Activated CD4-positive, alpha-beta T cell treated with anti-CD3 and anti-CD28 coated beads for 4 hours (primary cell): Measurements from ENCODE around the gene ENDOV.
"Not testable (repeated sequence)": the region's sequence is repeated elsewhere in the genome, so short reads cannot be mapped to it uniquely, and the experiment has no call there.

ENCODE experiments used
- DNase-seq, 2 donors: peaks; one replicate each; pipeline ENCODE4 v3.0.0-alpha.2; 2020

Gene ENDOV

GRCh38 chr17:80389011-80389995, 25.7 kb upstream of the ENDOV start:
- DNase-seq = no peak

- DNase-seq = no peak
Measured at GRCh38 chr17:80393241-80393890, 21.6 kb upstream of the ENDOV start.

DNA sequence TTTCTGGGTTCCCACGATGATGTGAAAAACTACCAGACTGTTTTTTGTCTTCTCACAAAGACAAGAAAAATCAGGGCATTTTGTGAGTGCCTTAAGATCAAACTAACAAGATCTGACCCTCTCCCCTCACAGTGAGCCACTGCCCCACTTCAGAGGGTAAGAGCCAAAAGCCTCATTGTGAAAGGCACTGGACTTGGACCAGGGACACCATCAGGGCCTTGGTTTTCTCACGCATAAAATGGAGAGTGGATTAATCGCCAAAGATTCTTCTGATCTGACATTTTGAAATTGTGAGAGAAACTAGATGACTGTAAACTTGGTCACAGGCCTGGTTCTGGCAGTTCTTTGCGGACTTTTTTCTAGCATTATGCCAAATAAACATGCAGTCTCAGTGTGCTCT, 21.0 kb upstream of the ENDOV start:
- DNase-seq = no peak

DNA sequence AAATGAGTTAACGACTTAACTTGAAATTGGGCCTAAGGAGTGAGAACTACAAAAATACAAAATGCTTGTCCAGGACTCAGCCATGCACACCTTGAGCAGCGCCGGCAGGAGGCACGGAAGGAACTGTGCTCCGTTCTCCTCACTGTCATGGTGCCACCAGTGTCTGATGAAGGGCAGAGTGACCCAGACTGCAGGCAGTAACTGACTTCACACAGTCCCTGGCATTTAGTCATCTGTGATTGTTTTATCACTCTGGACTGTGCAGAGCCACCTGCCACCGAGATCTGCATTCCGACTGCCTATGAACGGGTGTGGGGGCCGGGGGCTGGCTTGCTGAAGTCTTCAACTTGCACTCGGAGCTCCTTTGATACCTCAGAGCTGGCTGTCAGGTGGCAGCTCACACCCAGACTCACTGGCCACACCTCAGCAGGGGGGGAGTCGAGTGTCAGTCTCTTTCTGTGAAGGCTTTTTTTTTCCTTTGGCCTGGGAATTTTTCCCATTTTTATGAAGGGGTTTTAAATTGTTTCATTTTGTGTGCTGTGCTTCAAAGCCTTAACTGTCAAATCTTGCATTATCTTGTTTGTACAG, 20.2 kb upstream of the ENDOV start:
- no peak for DNase-seq

GRCh38 chr17:80395402-80396151, 19.4 kb upstream of the ENDOV start:
- no peak for DNase-seq

DNA sequence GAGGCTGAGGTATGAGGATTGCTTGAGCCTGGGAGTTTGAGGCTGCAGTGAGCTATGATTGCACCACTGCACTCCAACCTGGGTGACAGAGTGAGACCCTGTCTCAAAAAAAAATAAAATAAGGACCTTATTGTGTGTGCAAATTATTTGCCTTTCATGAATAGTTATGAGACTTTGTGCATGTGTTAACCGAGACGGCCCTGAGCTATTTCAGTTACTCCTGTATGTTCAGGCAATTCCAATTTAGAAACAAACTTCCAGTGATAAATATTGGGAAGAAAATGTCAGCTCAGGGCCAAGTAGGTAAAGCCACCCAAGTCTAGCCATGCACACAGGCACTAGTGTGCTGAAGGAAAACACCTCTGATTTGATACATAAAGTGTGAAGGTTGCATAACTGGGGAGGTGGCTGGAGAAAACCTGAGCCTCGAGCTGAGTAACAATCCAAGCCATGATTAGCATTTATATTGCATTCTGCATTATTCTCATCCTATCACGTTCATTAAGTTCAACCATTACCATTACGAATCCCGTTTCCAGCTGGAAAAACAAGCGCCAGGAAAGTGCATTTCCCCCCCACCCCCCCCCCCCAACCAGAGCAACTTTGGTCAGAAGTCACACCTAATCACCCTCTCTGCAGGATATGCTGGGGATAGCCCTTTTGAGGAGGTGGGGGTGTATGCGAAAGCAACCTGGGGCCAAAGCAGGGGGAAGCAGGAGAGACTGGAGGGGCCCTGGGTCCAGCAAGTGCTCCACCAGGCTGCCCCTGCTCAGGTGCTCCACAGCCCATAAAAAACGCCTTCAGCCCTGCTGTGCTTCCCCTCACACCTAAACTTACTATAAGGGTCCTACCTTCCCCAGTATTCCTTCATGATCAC, 18.6 kb upstream of the ENDOV start:
- no peak for DNase-seq

GRCh38 chr17:80397034-80397387, 18.0 kb upstream of the ENDOV start:
- DNase-seq = no peak

- DNase-seq = no peak
Measured at GRCh38 chr17:80397686-80398085, 17.3 kb upstream of the ENDOV start.

DNA sequence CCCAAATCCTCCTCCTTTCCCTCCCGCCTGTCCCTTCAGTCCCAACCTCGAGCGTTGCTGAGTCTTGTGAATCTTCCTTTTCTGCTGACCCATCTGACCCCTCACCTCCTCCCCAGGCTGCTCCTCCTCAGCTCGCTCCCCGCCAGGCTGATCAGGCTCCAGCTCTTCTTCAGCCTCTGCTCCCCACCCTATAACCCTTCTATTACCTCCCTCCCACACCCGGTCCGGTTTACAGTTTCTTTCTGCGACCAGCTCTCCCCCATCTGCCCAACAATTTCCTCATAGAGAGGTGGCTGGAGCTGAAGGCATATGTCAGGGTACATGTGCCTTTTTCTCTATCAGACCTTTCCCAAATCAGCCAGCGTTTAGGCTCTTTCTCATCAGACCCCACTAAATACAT, 13.9 kb upstream of the ENDOV start:
- not testable (repeated sequence) for DNase-seq

DNA sequence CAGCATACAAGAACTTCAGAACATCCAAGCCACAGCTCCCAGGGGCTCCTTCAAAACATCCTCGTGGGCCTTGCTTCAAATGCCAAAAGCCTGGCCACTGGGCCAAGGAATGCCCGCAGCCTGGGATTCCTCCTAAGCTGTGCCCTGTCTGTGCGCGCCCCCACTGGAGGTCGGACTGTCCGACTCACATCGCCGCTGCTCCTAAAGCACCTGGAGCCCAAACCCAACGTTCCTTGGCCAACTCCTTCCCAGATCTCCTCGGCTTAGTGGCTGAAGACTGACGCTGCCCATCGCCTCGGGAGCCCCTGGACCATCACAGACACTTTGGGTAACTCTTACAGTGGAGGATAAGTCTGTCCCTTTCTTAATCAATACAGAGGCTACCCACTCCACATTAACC, 12.9 kb upstream of the ENDOV start:
- DNase-seq = not testable (repeated sequence)

DNA sequence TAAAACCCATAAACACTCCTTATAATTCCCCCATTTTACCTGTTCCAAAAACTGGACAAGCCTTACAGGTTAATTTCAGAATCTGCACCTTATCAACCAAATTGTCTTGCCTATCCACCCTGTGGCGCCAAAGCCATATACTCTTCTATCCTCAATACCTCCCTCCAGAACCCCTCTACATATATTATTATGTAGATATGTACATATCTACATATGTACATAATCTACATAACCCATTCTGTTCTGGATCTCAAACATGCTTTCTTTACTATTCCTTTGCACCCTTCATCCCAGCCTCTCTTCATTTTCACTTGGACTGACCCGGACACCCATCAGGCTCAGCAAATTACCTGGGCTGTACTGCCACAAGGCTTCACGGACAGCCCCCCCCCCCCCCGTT, 12.0 kb upstream of the ENDOV start:
- no peak for DNase-seq

GRCh38 chr17:80406146-80406545, 8.8 kb upstream of the ENDOV start:
- DNase-seq = no peak

GRCh38 chr17:80407917-80408316, 7.0 kb upstream of the ENDOV start:
- not testable (repeated sequence) for DNase-seq

GRCh38 chr17:80408872-80409271, 6.1 kb upstream of the ENDOV start:
- no peak for DNase-seq

DNA sequence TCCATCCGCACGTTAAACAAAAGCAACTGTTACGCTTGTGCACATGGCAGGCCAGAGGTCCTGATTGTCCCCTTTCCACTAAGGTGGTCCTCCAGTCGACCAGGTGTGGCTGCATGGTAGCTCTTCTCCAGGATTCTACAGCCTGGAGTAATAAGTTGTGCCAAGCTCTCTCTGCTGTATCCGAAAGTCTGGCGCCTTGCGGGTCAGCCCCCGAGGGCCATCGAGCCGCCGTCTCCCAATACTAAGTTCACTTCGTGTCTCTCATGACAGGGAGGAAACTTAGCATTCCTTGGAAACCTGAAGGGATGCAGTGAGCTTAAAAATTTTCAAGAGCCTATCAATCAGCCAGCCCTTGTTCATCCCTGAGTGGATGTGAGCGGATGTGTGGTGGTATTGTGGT, 5.3 kb upstream of the ENDOV start:
- no peak for DNase-seq

DNA sequence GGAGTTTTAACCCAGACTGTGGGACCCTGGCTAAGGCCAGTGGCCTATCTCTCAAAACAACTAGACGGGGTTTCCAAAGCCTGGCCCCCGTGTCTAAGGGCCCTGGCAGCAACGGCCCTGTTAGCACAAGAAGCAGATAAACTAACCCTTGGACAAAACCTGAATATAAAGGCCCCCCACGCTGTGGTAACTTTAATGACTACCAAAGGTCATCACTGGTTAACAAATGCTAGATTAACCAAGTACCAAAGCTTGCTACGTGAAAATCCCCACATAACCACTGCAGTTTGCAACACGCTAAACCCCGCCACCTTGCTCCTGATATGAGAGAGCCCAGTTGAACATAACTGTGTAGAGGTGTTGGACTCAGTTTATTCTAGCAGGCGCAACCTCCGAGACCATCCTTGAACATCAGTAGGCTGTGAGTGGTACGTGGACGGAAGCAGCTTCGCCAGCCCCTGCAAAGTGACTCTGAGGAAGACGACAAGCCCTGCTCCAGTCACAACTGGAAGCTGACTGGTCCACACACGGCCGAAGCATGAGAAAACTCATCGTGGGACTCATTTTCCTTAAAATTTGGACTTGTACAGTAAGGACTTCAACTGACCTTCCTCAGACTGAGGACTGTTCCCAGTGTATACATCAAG, 4.4 kb upstream of the ENDOV start:
- DNase-seq = not testable (repeated sequence)

DNA sequence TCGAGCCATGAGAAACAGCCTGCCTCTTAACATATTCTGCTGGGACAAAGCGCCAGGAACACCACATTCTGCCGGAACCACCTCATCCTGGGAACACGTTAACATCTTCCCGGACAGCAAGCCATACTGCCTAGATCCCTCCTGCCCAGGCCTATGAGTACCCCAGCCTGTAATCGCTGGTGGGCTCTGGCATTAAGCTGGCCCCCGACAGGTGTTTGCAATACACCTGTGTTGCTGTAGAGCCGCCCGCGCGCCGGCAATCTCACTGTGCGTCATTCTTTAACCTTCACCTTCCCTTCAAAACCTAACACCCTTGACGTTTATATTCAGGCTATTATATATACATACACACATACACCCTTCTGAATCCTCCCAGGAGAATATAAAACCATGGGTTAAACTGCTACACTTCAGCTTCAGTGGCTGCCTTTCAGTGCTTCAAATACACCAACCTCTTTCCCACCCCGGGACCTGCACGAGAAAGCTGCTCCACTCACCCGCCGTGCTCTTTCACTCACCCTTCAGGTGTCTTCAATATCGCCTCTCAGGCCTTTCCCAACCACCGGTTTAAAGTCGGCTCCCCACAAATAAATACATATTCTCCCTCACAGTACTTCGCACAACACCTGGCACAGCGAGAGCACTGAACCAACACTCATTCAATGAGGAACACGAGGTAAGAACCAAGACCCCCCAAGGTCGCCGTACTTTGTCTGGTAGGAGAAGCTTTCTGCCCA, 1.0 kb upstream of the ENDOV start:
- DNase-seq = no peak

- no peak for DNase-seq
Measured at GRCh38 chr17:80414508-80414802, 512 bp upstream of the ENDOV start.

- no peak for DNase-seq
Measured at GRCh38 chr17:80415626-80416137, 715 bp downstream of the ENDOV start.

DNA sequence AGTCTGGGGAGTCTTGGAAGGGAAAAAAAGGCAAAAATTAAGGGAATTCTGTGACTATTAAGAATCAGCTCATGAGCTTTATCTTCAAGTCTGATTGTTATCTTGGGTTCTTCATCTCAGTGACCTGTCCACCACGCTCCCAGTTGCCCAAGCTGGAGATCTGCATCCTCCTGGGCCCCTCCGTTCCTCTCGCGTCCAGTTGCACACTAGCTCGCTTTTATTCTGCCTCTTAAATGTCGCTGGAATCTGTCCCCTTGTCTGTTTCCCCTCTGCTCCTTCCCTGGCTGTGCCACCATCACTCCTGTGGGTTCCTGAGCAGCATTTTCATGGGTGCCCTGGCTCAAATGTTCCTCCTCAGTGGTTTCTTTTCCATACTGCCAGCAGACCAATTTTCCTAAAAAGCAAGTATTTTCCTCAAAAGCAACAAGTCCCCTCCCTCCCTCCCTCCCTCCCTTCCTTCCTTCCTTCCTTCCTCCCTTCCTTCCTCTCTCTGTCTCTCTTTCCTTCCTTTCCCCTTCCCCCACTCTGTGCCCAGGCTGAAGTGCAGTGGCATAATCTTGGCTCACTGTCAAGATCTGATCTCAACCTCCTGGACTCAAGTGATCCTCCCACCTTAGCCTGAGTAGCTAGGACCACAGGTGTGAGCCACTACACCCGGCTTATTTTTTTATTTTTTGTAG, 1.4 kb downstream of the ENDOV start:
- no peak for DNase-seq
